Activated naive CD4-positive, alpha-beta T cell (primary cell): ENCODE results near the gene PHTF2.

ENCODE experiments used
- DNase-seq, 4 experiments: peaks; one replicate each; lab custom pipeline; 2025; lab: John Stamatoyannopoulos, UW

PHTF2 gene

GRCh38 chr7:77931841-77932240 lies 133.3 kb downstream of the PHTF2 start:
- no peak for DNase-seq

- DNase-seq, result no peak
Measured at GRCh38 chr7:77933394-77933793, 134.8 kb downstream of the PHTF2 start.

DNA sequence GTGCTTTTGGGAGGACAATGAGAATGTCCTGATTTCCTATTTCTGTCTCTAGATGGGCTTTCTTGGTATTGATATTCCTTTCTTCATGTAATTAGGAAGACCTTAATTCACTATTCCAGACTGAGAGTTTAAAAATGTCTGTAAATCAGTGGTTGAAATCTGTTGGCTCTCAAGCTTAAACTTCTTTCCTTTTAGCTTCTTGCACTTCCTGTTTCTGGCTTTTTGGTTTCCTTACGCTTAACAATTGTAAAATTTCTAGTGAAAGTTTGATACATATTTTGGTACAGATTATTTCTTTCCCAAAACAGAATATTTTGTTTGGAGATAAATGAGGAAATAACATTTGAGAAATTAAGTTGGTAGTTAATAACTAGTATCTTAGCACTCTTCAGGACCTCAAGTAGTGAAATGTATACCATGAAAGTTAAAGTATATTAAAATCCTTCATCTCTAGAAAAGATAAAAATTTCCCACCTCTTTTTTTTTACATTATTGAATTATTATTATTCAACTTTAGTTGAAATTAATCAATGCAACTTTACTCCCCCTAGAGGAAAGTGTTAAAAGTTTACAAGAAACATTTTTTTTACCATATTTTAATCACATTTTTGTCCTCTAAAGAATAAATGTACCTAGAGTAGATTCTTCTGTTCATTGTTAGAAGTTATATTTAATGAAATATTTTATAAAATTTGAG lies 137.2 kb downstream of the PHTF2 start:
- no peak for DNase-seq

GRCh38 chr7:77940647-77941046 lies 142.1 kb downstream of the PHTF2 start:
- DNase-seq, result no peak

GRCh38 chr7:77942431-77942830 lies 143.9 kb downstream of the PHTF2 start:
- DNase-seq, result no peak

DNA sequence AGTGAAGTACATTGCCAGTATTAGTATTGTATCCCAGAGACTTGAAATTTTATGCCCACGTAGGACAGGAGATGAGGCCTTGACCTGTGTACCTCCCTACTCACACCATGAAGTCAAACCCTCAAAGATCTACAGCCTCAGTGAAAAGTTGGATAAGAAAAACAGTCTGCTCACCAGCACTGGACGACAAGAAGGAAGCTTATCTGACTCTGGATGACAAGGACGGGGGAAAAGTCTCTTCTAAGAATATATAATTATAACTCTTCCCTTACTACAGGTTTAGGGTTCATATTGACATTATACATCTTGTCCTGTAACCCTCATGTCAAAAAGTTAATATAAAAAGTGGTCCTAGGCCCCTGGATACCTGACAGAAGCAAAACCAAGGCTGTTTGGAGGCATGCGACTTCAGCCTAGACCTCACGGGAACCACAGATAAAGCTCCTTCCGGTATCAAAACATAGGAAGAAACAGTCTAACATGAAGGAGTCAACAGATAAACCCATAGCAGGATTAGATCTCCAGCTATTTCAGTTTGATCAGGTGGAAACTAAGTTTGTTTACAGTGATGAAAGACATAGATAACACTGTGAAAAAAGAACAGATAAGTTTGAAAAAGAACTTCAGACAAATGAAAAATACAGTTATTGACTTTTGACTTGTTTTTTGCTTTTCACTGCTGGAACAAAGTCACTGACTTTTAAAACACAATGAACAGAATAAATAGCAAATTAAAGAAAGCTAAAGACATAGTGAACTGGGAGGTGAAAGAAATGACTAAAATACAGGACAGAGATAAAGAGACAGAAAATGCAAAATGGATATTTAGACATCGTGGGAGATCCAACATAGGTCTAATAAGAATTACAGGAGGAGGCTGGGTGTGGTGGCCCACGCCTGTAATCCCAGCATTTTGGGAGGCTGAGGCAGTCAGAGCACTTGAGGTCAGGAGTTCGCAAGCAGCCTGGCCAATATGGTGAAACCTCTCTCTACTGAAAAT lies 145.9 kb downstream of the PHTF2 start:
- no peak for DNase-seq

DNA sequence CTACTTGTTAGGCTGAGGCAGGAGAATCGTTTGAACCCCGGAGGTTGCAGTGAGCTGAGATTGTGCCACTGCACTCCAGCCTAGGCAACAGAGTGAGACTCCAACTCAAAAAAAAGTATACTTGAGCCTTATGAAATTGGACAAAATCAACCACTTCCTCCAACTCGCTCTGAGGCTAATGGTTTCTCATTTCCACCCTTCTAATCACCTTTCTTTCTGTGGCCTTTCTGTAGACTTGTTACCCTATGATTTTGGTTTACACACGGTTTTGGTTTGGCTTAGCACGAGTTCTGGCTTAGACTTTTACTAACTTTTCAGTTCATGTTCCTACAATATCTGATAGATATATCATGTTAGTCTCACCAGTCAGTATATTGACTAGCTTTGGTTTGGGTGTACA lies 152.0 kb downstream of the PHTF2 start:
- no peak for DNase-seq

GRCh38 chr7:77954773-77955555 lies 156.4 kb downstream of the PHTF2 start:
- no peak for DNase-seq

GRCh38 chr7:77958436-77958835 lies 159.9 kb downstream of the PHTF2 start:
- DNase-seq, result no peak

DNA sequence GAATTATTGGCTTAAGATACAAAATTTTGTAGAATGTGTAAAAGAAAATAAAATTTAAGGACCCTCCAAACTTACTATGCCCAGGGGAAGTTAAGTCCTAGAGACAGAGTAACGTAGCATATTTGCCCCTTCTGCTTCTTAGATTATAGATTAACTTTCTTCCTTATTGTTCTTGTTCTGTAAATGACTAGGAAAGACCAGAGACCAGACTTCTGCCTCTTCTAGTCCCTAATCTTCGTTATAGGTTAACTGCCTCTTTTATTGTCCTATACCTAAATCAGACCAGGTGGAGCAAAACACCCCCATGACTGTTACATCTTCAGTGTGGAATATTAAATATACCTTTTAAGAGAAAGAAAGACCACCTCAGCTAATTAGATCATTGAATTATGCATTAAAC lies 160.5 kb downstream of the PHTF2 start:
- DNase-seq, result no peak

- no peak for DNase-seq
Measured at GRCh38 chr7:77960336-77960735, 161.8 kb downstream of the PHTF2 start.

DNA sequence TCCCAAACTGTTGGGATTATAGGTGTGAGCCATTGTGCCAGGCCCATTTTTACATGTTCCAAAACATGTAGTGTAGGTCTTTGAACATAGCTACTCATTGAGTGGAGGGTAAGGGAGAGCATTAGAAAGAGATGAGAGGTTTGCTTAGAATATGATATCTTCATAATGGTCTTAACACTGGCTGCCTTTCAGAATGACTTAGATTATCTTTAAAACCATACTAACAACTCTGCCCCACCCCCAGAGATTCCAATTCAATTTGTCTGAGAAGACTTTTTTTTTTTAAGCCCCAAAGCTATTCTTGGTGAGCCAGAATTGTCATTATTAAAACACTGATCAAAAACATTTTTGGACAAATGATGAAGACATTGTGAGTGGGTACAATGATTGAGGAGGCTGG lies 168.9 kb downstream of the PHTF2 start:
- no peak for DNase-seq

DNA sequence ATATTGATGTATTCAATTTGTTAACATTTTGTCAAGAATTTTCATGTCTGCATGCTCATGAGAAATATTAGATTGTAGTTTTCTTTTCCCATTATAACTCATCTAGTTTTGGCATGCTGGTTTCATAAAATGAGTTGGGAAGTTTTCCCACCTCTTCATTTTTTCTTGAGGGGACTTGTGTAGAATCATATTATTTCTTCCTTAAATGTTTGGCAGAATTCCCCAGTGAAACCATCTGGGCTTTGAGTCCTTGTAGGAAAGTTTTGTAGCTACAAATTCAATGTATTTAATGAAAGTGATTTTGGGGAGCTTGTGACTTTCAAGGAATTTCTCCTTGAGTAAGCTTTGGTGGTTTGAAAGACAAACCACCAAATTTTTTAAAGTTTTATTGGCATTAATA lies 173.2 kb downstream of the PHTF2 start:
- no peak for DNase-seq

DNA sequence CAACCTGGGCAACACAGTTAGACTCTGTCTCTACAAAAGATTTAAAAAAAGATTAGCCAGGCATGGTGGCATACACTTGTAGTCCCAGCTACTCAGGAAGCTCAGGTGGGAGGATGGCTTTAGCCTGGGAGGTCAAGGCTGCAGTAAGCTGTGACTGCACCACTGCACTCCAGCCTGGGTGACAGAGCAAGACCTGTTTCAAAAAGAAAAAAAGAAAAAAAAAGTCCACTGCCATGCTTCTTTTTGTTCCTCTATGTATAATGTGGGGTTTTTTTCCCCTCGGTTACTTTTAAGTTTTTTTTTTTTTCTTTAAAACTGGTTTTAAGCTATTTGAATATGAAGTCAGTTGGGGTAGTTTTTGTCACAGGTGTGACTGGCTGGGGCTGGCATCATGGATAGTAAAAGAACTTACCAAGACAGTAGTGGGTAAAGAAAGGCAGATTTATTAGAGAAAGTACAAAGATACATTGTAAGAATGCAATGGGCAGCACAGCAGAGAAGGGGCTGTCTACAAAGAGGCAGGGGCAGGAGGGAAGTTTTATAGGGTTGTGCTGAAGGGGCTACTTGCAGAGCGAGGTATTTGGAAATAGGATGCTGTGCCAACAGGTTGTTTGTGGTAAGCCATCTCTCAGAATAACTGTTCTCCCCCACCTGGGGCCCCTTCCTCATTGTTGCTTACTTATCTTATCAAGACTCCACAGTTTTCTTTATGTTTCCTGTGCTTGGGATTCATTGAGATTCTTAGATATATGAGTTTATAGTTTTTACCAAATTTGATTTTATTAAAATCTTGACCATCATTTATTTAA lies 177.3 kb downstream of the PHTF2 start:
- DNase-seq, result no peak

GRCh38 chr7:77979219-77979618 lies 180.6 kb downstream of the PHTF2 start:
- DNase-seq, result no peak

DNA sequence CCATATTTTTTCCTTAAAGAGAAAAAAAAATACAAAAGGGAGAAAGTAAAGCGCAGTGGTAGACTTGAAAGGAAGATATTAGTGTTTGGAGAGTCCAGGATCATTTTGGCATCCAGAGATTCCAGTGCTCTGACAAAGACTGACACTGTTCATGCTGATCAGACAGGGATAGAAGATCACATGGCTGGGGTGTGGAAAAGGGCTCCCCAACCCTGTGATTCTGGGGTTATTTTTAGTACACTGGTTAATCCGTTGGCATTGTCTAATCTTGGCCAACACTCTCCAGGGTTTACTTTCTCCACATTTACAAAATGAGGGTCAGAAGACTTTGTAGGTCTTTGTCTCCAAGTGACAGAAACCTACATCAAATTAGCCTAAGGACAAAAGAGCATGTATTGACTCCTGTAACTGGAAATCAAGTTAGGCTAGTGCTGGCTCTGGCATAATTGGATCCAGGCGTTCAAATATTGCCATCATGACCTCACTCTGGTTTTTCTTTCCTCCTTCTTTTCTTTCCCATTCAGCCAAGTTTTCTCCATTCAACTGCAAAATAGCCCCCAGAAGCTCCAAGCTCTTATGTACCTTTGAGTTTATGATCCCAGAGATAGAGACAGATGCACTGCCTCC lies 181.6 kb downstream of the PHTF2 start:
- DNase-seq, result no peak

GRCh38 chr7:77982926-77983550 lies 184.5 kb downstream of the PHTF2 start:
- DNase-seq, result no peak

GRCh38 chr7:77983973-77984372 lies 185.4 kb downstream of the PHTF2 start:
- no peak for DNase-seq

DNA sequence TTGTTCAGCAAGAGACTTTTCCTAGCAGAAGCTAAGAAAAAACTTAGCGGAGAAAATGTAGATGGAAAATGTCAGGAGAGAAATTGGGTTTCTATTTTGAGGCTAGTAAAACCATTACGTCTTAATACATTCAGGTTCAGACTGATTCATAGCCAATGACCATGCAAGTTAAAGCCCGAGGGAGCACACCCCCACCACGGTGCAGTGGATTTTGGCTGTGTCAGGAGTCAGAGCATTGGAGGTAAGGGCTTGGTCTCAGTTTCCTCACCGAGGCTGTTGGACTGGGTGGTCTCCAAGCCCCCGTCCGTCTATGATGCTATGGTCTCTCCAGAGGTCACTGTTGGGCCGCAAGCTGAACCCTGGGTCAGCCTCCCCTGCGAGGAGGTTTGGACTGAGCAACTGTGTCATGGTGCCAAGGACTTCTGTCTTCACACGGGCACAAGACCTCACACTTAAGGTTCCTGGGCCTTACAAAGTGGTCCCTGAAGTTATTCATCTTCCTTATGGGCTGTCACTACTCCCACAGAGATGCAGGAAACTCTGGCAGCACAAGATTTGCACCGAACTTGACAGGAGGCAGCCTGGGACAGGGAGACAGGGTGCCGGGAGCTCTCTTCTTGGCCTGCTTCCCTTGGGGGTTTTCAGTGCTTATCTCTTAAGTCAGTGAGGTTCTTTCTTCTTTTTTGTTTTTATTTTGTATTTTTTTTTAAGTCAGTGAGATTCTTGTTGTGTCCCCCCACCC lies 186.8 kb downstream of the PHTF2 start:
- no peak for DNase-seq

DNA sequence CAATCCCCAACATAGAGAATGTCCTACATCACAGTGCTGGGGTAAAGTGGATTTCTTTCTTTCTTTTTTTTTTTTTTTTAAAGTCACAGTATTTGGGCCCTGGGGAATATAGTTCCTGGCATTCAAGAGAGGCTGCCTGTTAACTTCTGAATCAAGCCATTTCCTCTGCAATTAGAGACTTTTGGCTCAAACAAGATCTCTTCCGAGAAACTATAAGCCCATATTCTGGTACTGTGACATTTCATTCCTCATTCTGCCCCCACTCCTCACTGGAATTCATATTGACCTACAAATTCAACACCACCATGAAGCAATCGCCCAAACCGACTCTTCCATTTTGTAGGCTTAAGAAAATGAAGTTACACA lies 187.4 kb downstream of the PHTF2 start:
- no peak for DNase-seq
